ENCODE results near the gene PDIA5. TPM values are rescaled to one million over a fixed set of nuclear protein-coding genes. Genes with fewer than 3 reads are reported as not detected.

Gene PDIA5
- total RNA-seq, 1 experiment from 2014 or later, result 28.6 TPM

DNA sequence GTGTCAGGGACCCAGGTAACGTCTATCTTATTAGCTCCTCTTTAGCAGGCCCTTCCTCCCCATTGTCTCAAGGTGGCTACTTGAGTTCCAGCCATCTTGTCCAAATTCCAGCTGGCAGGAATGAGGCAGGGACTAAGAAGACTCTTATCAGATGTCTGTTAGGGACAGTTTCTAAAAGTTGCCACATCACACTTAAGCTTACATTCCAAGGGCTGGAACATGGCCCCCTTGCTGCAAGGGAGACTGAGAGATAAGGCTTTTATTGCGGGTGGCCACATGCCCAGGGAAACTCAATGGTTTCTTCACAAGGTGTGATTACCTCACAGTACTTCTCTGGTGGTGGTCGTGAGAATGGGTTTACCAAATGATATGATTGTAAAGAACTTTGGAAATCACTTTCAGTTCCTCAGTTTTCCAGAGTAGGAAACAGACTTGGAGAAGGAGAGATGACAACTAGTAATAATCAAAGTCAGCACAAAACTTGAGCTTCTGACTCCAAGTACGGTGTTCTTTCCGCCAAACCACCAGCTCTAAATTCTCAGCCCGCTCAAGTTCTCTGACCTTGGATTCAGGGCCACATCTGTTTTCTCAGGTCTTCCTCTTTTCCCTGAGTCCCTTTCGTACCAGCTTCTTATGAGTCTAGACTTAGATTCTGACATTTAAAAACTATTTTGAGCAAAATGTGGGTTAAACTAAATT lies 14.2 kb downstream of the PDIA5 start:
- H3K4me3 ChIP-seq (ENCODE audit: low read depth, low read length, poor library complexity, severe bottlenecking), result no peak overlapping the region
- H3K27ac ChIP-seq (ENCODE audit: low read depth, low read length, poor library complexity, severe bottlenecking), result no peak overlapping the region
- ChIA-PET POLR2A (ENCODE audit: low non-redundant PET) (no interaction called here), CTCF (no interaction called here)
- no peaks in the 10 kb centered on the region for H3K36me3 ChIP-seq (ENCODE audit: insufficient read depth, low read length, poor library complexity, severe bottlenecking)
- no peaks in the 10 kb centered on the region for H3K27me3 ChIP-seq (replicated peaks; ENCODE audit: insufficient read depth, low read depth, low read length, poor library complexity)
- H3K4me1 ChIP-seq (ENCODE audit: insufficient read depth, low read length, poor library complexity, severe bottlenecking), result peaks cover 41% of the 10 kb centered on the region
- DNase-seq (ENCODE audit: low spot score), result no peak
- BruUV-seq (replicated peaks), result no TSS peak
- no peak for TF ChIP-seq EZH2 (IDR thresholded peaks at IDR 0.05; ENCODE audit: borderline replicate concordance, low read depth, low read length, poor library complexity, severe bottlenecking)
- TF ChIP-seq, protein P1, sequence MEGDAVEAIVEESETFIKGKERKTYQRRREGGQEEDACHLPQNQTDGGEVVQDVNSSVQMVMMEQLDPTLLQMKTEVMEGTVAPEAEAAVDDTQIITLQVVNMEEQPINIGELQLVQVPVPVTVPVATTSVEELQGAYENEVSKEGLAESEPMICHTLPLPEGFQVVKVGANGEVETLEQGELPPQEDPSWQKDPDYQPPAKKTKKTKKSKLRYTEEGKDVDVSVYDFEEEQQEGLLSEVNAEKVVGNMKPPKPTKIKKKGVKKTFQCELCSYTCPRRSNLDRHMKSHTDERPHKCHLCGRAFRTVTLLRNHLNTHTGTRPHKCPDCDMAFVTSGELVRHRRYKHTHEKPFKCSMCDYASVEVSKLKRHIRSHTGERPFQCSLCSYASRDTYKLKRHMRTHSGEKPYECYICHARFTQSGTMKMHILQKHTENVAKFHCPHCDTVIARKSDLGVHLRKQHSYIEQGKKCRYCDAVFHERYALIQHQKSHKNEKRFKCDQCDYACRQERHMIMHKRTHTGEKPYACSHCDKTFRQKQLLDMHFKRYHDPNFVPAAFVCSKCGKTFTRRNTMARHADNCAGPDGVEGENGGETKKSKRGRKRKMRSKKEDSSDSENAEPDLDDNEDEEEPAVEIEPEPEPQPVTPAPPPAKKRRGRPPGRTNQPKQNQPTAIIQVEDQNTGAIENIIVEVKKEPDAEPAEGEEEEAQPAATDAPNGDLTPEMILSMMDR (conservative IDR thresholded peaks at IDR 0.05; ENCODE audit: low read depth, low read length), result no peak
- intact Hi-C loops (cut with micrococcal nuclease; ENCODE audit: unreplicated experiment), result no loop called here
- no peaks in the 10 kb centered on the region for H3K9me3 ChIP-seq (ENCODE audit: low read depth, low read length, poor library complexity, severe bottlenecking)

DNA sequence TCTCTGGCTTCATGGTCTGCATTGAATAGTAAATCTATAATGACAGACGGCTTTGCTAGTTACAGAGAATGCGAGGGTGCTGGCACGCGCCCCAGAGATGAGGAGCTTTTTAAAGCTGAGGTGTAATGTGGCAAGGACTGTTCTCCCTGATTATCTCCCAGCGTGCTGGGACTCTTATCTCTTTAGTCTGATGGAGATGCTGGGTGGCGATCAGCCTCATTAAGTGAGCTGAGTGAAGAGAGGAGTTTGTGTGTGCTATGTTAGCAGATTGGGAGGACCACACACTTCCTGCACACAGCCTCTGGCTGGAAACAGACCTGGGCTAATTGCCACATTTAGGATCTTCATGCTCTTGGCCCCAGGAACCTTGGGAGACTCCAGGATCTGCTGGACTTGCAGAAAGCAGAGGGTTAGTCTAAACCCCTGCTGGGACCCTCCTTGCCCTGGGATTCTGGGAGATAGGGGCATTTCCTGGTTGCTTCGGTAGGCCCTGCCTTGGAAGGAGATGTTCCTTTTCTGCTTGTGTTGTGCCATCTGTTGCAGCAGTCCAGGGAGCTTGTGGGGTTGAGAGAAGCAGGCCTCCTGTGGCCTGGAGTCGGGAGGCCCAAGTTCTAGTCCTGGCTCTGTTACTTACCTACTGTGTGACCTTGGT lies 15.0 kb downstream of the PDIA5 start:
- DNase-seq (ENCODE audit: low spot score), result peak; percentile 71
- intact Hi-C loops (cut with micrococcal nuclease; ENCODE audit: unreplicated experiment), result no loop called here
- ChIA-PET POLR2A (ENCODE audit: low non-redundant PET) (no interaction called here), CTCF (no interaction called here)
- BruUV-seq (replicated peaks), result no TSS peak
- Histone ChIP-seq H3K36me3 (ENCODE audit: insufficient read depth, low read length, poor library complexity, severe bottlenecking) (no peaks in the 10 kb centered on the region), H3K9me3 (ENCODE audit: low read depth, low read length, poor library complexity, severe bottlenecking) (no peaks in the 10 kb centered on the region), H3K27me3 (replicated peaks; ENCODE audit: insufficient read depth, low read depth, low read length, poor library complexity) (no peaks in the 10 kb centered on the region), H3K27ac (ENCODE audit: low read depth, low read length, poor library complexity, severe bottlenecking) (no peak overlapping the region), H3K4me1 (ENCODE audit: insufficient read depth, low read length, poor library complexity, severe bottlenecking) (peaks cover 33% of the 10 kb centered on the region), H3K4me3 (ENCODE audit: low read depth, low read length, poor library complexity, severe bottlenecking) (no peak overlapping the region)
- no peak for TF ChIP-seq EZH2 (IDR thresholded peaks at IDR 0.05; ENCODE audit: borderline replicate concordance, low read depth, low read length, poor library complexity, severe bottlenecking)
- TF ChIP-seq, protein P1 (conservative IDR thresholded peaks at IDR 0.05; ENCODE audit: low read depth, low read length), result no peak

DNA sequence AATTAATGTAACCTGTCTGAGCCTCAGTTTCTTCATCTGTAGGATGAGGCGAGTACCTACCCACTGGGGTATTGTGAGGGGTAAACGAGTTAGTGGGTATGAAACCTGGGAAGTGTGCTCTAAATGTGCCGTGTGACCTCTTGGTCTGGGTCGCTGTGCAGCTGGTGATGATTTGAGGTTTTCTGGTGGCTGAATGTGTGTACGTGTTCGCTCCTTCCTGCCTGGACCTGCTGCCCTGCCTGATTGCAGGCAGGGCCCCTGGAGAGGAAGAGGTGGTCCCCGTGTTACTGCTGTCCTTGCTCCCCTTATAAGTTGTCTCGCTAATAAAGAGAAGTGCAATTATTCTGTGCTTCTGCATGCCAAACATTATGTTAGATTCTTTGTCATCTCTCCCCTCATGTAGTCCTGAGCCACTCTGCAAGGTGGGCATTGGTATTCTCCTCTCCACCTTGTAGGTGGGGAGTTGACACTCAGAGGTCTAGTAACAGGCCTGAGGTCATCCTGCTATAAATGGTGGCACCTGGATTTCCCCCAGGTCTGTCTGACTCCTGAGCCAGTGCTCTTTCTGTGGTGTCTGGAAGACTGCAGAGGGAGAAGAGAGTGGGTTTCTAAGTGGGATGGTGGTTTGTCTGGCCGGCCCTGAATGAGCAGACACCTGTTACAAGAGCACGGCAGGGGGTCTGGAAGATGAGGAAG lies 15.7 kb downstream of the PDIA5 start:
- peaks cover 28% of the 10 kb centered on the region for H3K4me1 ChIP-seq (ENCODE audit: insufficient read depth, low read length, poor library complexity, severe bottlenecking)

More for the DNA sequence above, 15.7 kb downstream of the PDIA5 start:
- no peaks in the 10 kb centered on the region for H3K9me3 ChIP-seq (ENCODE audit: low read depth, low read length, poor library complexity, severe bottlenecking)
- TF ChIP-seq, protein P1 (conservative IDR thresholded peaks at IDR 0.05; ENCODE audit: low read depth, low read length), result no peak
- TF ChIP-seq EZH2 (IDR thresholded peaks at IDR 0.05; ENCODE audit: borderline replicate concordance, low read depth, low read length, poor library complexity, severe bottlenecking), result no peak
- H3K27ac ChIP-seq (ENCODE audit: low read depth, low read length, poor library complexity, severe bottlenecking), result no peak overlapping the region
- H3K36me3 ChIP-seq (ENCODE audit: insufficient read depth, low read length, poor library complexity, severe bottlenecking), result no peaks in the 10 kb centered on the region
- CTCF ChIA-PET, result interaction anchor here (0.5 kb wide), 1 partner anchor 96 kb away, joined by 4 read pairs; no protein-coding TSS in a partner anchor
- H3K4me3 ChIP-seq (ENCODE audit: low read depth, low read length, poor library complexity, severe bottlenecking), result no peak overlapping the region
- intact Hi-C loops (cut with micrococcal nuclease; ENCODE audit: unreplicated experiment), result no loop called here
- DNase-seq (ENCODE audit: low spot score), result no peak
- no TSS peak for BruUV-seq (replicated peaks)
- no peaks in the 10 kb centered on the region for H3K27me3 ChIP-seq (replicated peaks; ENCODE audit: insufficient read depth, low read depth, low read length, poor library complexity)
- POLR2A ChIA-PET (ENCODE audit: low non-redundant PET), result no interaction called here

Data from A673 (cell line).